Left ventricle myocardium inferior (tissue), 1 donor: Measurements from ENCODE around the gene PSMB3. TPM values are rescaled to one million over a fixed set of nuclear protein-coding genes. Genes with fewer than 3 reads are reported as not detected.

Experiments
- DNase-seq: peaks from one replicate; pipeline ENCODE4 v3.0.0-alpha.2; 2020
- H3K27ac ChIP-seq: fragments of 200-600 bp; replicated peaks from 2 replicates; pipeline ENCODE4 v1.8.0; 2021
- H3K27me3 ChIP-seq: fragments of 200-600 bp; 2 replicates; pipeline ENCODE4 v1.8.0; 2021; ENCODE audit warnings: low read depth
- H3K36me3 ChIP-seq: fragments of 200-600 bp; 2 replicates; pipeline ENCODE4 v1.8.0; 2021
- H3K4me1 ChIP-seq: fragments of 200-600 bp; 2 replicates; pipeline ENCODE4 v1.8.0; 2021
- H3K4me3 ChIP-seq: fragments of 200-600 bp; 2 replicates; pipeline ENCODE4 v1.8.0; 2021; ENCODE audit warnings: mild to moderate bottlenecking, moderate library complexity
- H3K9me3 ChIP-seq: fragments of 200-600 bp; replicated peaks from 2 replicates; pipeline ENCODE4 v1.8.0; 2021
- intact Hi-C: fragments of 100-400 bp; cut with micrococcal nuclease; formaldehyde crosslinking; loops from one replicate; pipeline ENCODE4 v1.11.0; 2022
- total RNA-seq: library from RNA; stranded (reverse); fragmentation: NEBNext Ultra II Directional; extraction: Animal tissue kit (Norgen Biotek cat#: 25700); gene quantifications from one replicate; pipeline ENCODE4 v1.2.1, GENCODE V29; 2021
- TF ChIP-seq, protein P1 (sequence below): fragments of 200-600 bp; IDR thresholded peaks from 2 replicates; pipeline ENCODE4 v1.8.0; 2021; ENCODE audit warnings: antibody characterized with exemption, mild to moderate bottlenecking, borderline replicate concordance
- donor health status: DM: no; HTN: yes; CAD: no; lungs with severe emphysema.

The PSMB3 gene
- total RNA-seq, 1 donor from 2014 or later, result 149 TPM

DNA sequence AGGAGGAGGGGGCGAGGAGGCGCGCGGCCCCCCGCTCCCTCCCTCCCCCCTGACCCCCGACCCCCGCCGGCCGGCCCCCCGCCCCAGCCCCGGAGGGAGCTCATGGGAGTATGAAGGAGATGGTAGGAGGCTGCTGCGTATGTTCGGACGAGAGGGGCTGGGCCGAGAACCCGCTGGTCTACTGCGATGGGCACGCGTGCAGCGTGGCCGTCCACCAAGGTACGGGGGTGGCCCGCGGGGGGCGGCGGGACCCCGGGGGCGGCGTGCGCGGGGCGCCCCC lies 47.1 kb upstream of the PSMB3 start:
- no peak for DNase-seq

DNA sequence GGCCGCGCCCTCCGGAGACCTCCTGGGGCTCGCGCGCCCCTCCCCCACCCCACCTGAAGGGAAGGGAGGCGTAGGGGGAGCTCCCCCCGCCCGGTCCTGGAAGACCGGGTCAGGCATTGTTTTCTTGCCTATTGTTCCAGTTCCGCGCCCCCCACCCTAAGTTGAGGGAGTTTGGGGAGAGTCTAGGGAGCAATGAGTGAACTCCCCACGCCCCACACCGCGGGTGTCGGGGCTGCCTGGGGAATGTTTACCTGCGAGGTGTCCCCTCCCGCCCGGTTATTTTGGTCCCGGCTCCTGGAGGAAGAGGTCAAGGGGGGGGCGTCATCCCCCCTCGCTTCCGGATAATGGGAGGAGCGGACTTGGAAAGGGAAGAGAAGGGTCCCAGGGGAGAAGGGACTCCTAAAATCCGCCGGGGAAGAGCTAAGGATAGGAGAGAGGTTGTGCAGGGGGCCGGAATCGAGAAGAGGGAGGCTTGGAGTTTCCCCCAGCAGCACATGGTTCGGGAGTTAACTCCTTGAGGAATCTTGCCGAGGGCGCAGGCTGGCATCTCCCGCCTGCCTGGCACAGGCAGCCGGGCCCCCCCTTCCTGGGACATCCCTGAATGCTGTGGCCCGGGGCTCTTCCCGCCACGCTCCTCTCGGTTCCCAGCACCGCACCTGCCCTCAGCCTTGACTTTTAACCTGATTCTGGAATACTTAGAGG lies 46.6 kb upstream of the PSMB3 start:
- DNase-seq, result peak; percentile 73
- Histone ChIP-seq H3K4me3 (peak overlapping the region; percentile 96), H3K9me3 (no peaks in the 10 kb centered on the region), H3K4me1 (peaks cover 86% of the 10 kb centered on the region), H3K27ac (peak overlapping the region; percentile 99), H3K27me3 (no peaks in the 10 kb centered on the region), H3K36me3 (peaks cover 31% of the 10 kb centered on the region)
- TF ChIP-seq, protein P1, sequence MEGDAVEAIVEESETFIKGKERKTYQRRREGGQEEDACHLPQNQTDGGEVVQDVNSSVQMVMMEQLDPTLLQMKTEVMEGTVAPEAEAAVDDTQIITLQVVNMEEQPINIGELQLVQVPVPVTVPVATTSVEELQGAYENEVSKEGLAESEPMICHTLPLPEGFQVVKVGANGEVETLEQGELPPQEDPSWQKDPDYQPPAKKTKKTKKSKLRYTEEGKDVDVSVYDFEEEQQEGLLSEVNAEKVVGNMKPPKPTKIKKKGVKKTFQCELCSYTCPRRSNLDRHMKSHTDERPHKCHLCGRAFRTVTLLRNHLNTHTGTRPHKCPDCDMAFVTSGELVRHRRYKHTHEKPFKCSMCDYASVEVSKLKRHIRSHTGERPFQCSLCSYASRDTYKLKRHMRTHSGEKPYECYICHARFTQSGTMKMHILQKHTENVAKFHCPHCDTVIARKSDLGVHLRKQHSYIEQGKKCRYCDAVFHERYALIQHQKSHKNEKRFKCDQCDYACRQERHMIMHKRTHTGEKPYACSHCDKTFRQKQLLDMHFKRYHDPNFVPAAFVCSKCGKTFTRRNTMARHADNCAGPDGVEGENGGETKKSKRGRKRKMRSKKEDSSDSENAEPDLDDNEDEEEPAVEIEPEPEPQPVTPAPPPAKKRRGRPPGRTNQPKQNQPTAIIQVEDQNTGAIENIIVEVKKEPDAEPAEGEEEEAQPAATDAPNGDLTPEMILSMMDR, result no peak
- intact Hi-C loops, result no loop called here

More for the DNA sequence above, 47.1 kb upstream of the PSMB3 start:
- TF ChIP-seq, protein P1, result no peak
- peaks cover 83% of the 10 kb centered on the region for H3K4me1 ChIP-seq
- no peaks in the 10 kb centered on the region for H3K27me3 ChIP-seq
- H3K36me3 ChIP-seq, result peaks cover 27% of the 10 kb centered on the region
- H3K4me3 ChIP-seq, result peak overlapping the region; percentile 96
- H3K27ac ChIP-seq, result peak overlapping the region; percentile 99
- intact Hi-C loops, result no loop called here
- H3K9me3 ChIP-seq, result no peaks in the 10 kb centered on the region

DNA sequence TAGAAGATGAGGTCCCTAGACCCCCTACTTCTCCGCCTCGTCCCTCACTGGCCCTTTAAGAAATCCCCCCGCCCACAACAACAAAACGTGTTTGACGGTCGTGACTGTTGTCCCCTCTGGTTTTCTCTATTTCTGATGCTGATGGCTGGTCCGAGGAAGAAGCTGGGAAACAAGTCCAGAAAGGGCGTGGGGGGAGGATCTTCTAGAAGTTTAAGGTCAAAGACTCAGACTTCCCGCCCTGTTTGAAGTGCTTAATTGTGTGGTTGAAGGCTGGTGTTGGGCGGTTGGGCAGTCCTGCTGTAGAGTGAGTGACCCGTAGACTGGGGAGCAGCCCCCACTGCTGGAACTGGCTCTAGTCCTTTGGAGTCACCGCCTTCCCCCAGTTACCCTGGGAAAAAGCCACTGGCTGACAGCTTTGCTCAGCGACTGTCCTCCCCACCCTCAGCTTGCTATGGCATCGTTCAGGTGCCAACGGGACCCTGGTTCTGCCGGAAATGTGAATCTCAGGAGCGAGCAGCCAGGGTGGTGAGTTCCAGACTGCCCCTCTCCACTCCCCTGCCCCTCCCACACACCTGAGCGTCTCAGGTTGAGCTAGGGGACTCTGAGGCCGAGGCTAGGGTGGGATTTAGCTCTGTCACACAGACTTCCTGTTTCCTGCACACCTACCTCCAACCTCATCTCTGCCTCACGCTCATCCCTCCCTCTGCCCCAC lies 45.9 kb upstream of the PSMB3 start:
- intact Hi-C loops, result no loop called here
- peaks cover 36% of the 10 kb centered on the region for H3K36me3 ChIP-seq

DNA sequence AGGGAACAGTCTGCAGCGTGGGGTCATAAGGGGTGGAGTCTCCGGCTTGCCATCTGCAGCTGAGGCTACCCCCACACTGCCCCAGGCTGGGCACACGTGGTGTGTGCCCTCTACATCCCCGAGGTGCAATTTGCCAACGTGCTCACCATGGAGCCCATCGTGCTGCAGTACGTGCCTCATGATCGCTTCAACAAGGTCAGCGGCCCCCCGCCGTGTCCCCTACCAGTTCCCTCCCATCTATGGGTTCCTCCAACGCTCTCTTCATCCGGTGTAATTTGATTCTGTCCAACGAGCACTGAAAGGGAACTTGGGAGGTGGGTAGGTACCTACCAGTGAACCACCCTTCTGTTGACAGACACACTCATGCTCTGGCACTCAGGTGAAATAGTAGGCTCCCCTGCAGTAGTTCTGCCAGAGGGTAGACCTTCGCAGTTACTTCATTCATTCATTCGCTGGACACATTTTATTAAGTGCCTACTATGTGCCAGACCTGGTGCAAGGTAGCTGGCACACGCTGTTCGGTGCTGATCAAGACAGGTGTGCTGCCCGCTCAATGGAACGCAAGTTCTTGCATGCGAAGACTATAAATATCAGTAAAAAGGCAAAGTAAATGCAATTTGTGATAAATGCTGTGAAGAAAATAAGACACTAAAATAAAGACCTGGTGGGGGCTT lies 44.7 kb upstream of the PSMB3 start:
- TF ChIP-seq, protein P1, result no peak
- Histone ChIP-seq H3K27ac (no peak overlapping the region), H3K4me1 (peaks cover 89% of the 10 kb centered on the region), H3K4me3 (peak overlapping the region; percentile 96), H3K36me3 (peaks cover 48% of the 10 kb centered on the region), H3K9me3 (no peaks in the 10 kb centered on the region), H3K27me3 (no peaks in the 10 kb centered on the region)
- intact Hi-C loops, result no loop called here
- no peak for DNase-seq

More for the DNA sequence above, 45.9 kb upstream of the PSMB3 start:
- H3K4me3 ChIP-seq, result peak overlapping the region; percentile 96
- TF ChIP-seq, protein P1, result no peak
- peak overlapping the region; percentile 99 for H3K27ac ChIP-seq
- H3K9me3 ChIP-seq, result no peaks in the 10 kb centered on the region
- H3K27me3 ChIP-seq, result no peaks in the 10 kb centered on the region
- DNase-seq, result no peak
- H3K4me1 ChIP-seq, result peaks cover 86% of the 10 kb centered on the region

DNA sequence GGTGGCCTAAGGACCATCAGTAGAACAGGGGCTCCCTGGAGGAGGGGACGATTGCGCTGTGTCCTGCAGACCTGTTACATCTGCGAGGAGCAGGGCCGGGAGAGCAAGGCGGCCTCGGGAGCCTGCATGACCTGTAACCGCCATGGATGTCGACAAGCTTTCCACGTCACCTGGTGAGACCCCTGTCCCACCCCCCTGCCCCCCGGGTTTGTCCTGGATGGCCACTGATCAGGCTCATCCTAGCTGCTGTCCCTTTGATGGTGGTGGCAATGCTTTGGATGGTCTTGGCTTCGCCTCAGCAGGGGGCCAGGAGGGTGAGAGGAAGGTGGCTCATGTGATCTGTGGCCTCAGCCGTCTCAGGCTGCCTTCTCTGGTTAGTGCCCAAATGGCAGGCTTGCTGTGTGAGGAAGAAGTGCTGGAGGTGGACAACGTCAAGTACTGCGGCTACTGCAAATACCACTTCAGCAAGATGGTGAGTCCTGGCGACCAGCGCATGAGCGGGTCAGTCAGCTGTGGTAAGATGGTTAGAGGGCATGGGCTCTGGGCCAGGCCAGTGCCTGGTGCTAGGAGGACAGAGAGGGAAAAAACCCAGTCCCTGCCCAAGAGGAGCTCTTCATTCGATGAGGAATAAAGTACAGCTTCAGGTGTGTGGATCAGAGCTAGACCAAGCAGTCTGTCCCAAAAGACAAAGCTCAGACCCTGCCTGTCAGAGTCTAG lies 43.3 kb upstream of the PSMB3 start:
- H3K4me1 ChIP-seq, result peaks cover 78% of the 10 kb centered on the region
- H3K36me3 ChIP-seq, result peaks cover 62% of the 10 kb centered on the region

More for the DNA sequence above, 43.3 kb upstream of the PSMB3 start:
- Histone ChIP-seq H3K4me3 (no peak overlapping the region), H3K9me3 (no peaks in the 10 kb centered on the region), H3K27ac (no peak overlapping the region), H3K27me3 (no peaks in the 10 kb centered on the region)
- intact Hi-C loops, result no loop called here
- TF ChIP-seq, protein P1, result no peak
- no peak for DNase-seq
